Amygdala (tissue), 56 donors: ENCODE data around the gene ATRNL1.
"Not testable (repeated sequence)": the region's sequence is repeated elsewhere in the genome, so short reads cannot be mapped to it uniquely, and the experiment has no call there.

ENCODE experiments used
- DNase-seq, 56 donors: peaks; one replicate each; lab custom pipeline; 2025; lab: John Stamatoyannopoulos, UW

ATRNL1 gene

DNA sequence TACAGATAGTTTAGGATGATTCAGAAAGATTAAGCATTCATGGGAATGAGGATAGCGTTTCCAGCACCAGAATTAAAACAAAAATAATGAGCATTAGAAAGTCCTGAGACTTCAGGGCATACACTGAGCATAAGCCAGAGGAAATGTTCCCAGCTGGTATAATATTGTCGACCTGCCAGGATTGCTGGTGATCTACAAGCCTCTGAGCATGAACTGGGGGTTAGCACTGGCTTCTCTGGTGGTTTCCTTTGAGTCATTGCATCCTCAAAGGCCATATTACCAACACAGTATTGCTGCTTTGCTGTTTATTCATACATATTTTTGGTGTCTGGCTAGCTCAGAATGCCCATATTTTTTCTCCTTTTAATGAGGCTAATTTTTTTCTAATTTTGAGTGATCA is 10.7 kb upstream of the ATRNL1 start:
- no peak for DNase-seq

DNA sequence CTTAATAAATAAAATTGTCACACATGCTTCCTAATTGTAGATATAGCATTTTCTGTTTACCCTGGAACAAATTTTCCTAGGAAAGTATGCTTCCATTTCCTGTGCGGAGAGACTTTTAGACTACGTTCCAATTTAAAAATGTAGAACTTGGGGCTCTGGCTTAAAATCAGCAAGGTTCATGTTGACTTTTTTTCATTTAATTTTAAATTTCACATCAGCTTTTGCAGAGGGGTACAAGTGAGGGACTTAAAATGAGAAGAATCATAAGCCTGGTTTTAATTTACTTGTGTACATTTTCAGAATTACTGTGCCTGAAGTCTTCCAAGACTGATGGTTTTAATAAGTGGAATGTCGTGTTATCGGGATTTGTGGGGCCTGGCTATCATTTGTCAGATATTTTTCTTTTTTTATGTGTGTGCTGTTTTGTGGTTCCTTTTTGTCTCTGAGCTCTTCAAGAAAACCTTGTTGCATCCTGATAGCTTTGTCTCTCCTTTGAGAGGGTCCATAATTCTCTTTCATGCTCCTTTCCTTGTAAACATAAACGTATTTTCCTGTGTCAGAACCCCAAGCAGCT is 8.8 kb upstream of the ATRNL1 start:
- no peak for DNase-seq

DNA sequence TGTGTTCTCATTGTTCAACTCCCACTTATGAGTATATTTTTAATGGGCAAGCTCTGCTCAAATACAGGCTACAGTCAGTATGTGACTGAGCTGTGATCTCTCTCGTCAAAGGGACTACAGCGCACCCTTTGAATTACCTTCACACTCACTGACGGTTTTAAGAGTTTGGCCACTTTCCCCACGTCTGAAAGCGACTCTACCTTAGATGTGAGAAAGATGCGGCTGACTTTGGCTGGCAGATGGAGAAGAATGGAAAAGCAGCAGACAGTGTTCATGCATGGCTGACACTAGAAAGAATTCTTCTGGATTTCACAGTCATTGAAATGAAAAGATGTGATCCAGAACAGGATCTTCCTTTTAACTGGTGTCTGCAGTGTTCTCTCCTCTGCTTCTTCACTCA is 2.0 kb upstream of the ATRNL1 start:
- no peak for DNase-seq

DNA sequence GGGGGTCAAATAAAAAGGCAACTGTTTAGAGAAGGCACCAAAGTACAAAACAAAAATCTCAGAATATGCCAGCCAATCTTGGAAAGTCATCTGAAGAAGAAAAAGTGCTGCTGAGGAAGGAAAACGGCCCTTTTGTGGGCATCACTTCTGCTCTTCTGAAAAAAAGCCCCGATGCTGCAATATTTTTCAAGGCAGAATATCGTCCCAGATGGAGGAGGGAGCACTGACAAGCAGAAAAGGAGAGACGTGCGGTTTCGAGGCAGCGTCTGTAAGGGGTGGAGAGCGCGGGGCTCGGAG is 959 bp upstream of the ATRNL1 start:
- peak in 1 of 56 donors; percentile 56 for DNase-seq

DNA sequence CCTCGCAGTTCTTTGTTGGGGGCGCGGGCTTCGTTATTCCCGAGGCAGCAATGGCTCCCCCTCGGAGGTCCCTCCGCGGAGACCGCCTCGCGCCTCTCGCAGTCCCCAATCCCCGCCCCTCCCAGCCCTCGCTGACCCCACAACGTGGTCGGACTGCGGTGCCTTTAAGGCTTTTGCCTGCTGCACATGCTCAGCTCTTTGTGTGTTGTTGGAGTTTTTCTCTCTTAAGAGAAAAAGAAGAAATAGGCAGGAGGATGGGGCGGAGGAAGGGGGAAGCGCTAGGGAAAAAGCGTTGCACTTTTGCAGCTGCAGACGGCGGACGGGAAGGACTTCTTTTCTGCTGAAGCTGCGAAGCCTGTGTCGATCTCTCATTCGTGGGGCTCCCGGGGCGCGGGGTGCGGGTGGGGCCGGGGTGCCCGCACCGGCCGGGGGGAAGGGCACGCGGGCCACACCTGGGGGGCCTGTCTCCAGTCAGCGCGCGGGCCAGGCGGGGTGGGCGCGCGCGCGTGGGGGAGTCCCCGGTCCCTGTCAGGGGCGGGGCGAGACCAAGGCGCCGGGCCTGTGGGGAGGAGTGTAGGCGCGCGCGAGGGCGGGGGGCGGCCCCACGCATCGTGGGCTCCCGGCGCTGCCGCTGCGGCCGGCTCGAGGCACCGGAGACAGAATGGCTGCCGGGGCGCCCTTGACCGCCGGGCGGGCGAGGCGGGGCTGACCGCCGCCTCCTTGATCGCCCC is 445 bp upstream of the ATRNL1 start:
- peak in 28 of 56 donors; percentile 6 to 73 (median 39) for DNase-seq

DNA sequence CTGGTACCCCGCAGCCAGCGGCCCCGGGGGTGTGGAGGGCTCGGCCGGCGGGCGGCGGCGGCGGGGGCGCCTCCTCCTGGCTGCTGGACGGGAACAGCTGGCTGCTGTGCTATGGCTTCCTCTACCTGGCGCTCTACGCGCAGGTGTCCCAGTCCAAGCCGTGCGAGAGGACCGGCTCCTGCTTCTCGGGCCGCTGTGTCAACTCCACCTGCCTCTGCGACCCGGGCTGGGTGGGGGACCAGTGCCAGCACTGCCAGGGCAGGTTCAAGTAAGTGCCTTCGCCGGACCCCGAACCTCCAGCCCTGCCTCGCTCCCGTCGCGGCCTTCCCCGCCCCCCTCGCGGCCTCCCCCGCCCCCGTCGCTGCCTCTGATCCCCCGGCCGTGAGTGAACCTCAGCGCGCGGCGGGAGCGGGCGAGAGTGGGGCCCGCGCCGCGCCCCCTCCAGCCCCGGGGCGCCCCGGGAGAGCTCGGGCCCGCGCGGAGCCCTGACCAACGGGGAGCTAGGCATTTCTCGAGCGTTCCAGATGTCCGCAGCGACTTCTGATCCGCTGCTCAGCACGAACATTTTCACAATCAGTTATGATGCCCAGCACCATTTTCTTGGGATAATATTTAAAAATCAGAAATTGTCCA is 727 bp downstream of the ATRNL1 start:
- peak in 8 of 56 donors; percentile 5 to 34 (median 20) for DNase-seq

DNA sequence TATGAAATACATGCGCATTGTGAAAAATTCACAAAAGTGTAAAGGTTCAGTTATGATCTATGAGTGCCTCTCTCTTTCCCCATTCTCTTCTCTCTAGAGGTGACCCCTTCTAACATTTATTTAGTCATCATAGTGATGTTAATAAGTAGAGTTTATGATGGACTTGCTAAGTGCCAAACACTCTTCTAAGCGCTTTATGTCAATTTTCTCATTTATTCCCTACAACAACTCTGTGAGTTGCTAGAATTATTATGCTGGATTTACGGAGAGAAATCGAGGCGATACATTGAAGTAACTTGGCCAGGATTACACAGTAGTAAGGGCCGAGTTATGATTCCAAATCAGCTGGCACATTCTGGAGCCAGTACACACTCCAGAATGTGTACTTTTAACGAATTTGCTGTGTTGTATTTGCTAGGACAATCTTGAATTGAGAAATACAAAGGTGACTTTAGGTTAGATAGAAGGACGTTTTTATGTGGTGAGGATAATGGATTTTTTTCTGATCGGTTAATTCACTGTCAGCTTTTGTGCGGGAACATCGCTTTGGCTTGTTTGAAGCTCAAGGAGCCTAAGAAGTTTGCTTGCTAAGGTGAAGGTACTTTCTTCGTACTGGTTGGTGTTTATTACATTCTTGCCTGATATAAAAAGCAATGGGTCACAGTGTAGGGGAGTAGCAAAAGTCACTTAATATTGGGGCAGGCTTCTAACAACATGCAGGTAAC is 1.4 kb downstream of the ATRNL1 start:
- DNase-seq = no peak

DNA sequence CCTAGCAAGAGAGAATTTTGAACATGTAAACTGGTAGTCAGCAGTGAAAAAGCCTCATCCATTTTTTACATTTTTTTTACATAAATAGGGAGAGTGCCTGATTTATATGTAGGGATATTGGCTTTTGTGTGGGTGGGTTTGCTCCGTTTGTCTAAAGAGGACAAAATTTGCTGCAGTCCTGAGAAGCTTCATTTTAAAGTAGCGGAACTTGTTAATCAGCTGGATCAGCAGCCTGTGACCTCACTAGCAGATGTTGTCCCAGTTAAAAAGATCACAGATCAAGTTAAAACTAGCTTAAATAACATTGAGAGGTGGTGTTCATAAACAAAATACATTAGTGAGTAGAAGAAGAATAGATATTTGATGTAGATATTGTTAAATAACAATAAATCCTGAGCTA is 2.6 kb downstream of the ATRNL1 start:
- no peak for DNase-seq

DNA sequence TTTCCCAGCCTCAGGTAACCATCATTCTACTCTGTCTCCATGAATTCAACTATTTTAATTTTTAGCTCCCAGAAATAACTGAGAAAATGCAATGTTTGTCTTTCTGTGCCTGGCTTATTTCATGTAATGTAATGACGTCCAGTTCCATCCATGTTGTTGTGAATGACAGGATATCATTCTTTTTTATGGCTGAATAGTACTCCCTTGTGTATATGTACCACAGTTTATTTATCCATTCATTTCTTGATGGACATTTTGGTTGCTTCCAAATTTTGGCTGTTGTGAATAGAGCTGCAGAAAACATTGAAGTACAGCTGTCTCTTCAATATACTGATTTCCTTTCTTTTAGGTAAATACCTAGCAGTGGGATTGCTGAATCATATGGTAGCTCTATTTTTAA is 10.5 kb downstream of the ATRNL1 start:
- no peak for DNase-seq

DNA sequence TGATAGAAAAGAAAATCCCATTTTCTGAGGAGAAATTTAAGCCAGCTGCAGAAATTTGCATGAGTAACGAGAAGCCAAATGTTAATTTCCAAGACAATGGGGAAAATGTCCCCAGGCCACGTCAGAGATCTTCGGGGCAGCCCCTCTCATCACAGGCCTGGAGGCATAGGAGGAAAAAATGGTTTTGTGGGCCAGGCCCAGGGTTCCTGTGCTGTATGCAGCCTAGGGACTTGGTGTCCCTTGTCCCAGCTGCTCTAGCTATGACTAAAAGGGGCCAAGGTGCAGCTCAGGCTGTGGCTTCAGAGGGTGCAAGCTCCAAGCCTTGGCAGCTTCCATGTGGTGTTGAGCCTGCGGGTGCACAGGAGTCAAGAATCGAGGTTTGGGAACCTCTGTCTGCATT is 12.2 kb downstream of the ATRNL1 start:
- DNase-seq = not testable (repeated sequence)

DNA sequence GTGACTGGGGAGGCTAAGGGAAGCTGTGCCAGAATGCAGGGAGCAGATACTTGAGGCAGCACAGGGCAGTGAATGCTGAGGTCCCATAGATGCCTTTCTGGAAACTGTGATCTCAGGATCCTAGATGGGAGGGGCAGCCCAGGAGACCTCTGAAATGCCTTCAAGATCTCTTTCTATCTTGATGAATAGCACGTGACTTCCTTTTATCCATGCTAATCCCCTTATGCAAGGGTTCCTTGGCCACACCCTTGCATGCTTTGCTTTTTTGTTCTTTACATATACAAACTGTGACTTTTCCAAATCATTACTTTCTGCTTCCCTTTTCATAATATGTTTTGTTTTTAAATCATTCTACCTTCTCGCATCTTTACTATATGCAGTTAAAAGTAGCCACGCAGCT is 14.7 kb downstream of the ATRNL1 start:
- no peak for DNase-seq

DNA sequence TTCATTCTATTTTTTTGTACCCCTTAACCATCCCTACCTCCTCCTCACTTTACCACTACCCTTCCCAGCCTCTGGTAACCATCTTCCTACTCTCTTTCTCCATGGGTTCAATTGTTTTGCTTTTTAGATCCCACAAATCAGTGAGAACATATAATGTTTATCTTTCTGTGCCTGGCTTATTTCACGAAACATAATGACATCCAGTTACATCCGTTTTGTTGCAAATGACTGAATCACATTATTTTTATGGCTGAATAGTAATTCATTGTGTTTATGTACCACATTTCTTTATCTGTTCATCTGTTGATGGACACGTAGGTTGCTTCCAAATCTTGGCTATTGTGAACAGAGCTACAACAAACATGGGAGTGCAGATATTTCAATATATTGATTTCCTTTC is 24.1 kb downstream of the ATRNL1 start:
- DNase-seq = no peak

DNA sequence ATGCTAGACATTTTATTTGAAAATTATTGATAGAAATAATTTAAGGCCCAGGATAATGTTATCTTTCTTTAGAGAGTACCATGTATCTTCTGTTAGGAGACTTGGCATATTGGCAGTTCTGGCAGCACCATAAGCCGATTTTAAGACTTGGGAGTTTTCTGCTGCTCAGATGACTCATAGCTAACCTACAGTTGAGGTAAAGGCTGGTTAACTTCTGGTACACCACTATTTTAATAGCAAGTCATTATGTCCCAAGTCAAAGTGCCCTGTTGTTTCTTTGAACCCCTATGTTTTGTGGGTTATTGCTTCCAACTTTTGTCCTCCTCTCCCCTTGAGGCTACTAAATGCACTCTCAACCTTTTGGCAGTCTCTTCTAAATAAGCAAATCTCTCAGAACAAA is 25.2 kb downstream of the ATRNL1 start:
- no peak for DNase-seq

DNA sequence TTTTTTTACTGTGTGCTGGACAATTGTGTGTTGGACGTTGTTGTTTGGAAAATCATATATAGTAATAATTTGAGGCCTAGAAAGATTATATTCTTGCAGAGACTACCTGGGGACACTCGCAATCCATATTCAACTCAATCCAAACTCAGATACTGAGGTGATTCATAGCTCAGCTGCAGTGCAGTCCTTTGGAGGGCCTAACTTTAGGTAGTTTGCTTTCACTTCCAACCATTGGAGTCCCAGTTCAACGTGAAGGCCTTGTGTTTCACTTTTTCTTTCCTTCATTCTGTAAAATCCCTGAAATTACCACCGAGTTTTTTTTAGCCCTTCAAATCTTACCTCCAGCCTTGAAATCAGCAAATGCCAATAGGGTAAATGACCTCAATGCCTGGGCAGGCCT is 32.3 kb downstream of the ATRNL1 start:
- no peak for DNase-seq

DNA sequence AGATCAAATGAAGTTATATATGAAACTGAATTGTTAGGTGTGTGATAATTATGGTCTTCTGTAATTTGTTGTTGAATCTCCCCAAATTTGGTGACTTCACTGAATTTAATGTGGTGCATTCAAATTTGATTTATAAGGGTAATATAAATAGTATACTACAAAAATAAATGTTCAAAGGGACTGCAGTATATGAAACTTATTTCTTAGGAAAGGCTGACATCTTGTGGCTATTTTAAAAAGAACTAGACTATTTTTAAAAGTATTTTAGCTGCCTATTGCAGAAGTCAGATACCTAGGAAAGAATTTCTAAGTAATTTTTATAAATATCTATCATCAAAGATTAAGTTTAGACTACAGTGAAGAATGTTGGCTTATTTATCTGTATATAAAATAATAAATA is 36.6 kb downstream of the ATRNL1 start:
- DNase-seq = no peak

DNA sequence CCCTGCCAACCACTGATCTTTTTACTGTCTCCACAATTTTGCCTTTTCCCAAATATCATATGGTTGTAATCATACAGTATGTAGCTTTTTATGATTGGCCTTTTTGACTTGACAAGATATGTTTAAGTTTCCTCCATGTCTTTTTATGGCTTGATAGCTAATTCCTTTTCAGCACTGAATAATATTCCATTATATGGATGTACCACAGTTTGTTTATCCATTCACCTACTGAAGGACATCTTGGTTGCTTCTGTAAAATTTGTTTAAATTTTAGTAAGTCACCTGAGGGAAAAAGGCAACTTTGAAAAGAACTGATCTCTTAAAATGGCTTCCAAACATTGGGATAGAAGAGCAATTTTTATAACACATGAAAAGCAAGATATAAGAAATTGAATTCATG is 43.5 kb downstream of the ATRNL1 start:
- DNase-seq = no peak

DNA sequence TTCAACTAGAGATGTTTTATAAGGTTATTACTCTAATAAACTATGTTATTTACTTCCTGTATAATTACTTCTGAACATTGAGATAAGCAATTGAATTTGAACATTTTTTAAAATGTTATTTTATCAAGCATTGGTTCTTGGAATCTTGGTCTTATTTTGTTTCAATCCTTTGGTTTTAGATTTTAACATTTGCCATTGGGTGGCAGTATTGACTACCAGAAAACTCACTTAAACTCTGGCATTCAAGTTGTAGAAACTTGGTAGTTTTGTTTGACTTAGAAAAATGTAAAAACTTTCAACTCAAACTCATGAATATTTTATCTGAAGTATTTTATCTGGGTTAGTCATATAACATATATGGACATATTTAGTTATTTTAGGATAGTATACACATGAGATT is 48.1 kb downstream of the ATRNL1 start:
- DNase-seq = no peak

DNA sequence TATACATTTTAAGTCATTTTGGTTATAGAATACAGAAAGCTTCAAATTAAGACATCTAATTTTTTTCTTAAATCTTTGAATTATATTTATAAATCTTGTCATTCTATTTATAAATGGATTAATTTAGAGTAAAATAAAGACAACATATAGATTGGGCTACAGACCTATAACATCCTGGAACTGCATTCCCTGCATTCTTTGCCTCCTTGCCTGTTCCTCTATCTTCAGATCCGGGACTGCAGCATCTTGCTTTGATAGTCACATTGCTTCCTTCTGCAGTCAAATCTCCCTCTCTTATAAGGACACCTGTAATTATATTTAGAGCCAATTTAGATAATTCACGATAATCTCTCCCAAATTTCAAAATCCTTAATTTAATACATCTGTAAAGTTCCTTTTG is 64.2 kb downstream of the ATRNL1 start:
- no peak for DNase-seq

DNA sequence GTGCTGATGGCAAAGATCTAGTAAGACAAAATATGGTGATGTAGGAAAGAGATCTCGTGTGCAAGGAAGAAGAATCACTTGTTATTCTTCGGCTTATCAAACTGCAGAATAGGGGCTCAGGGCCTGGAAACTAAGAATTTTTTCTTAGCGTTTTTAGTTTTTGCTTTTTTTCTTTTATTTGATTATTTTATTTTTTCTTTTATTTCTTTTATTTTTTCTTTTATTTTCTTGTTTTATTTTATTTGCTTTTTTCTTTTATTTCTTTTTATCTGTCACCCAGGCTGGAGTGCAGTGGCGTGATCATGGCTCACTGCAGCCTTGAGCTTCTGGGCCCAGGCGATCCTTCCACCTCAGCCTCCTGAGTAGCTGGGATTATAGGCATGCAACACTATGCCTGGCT is 70.0 kb downstream of the ATRNL1 start:
- no peak for DNase-seq

DNA sequence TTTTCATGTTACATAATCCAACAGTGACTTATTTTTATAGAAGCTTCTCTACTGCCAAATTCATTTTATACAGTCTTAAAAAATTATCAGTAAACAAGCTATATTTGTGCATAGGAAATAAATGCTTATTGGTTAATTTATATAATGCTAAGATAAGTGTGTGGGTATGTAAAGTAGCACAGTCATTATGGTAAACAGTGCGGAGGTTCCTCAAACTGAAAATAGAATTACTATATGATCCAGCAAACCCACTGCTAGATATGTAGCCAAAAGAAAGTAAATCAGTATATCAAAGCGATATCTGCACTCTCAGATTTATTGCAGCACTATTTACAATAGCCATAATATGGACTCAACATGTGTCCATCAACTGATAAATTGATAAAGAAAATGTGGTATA is 71.1 kb downstream of the ATRNL1 start:
- DNase-seq = no peak

DNA sequence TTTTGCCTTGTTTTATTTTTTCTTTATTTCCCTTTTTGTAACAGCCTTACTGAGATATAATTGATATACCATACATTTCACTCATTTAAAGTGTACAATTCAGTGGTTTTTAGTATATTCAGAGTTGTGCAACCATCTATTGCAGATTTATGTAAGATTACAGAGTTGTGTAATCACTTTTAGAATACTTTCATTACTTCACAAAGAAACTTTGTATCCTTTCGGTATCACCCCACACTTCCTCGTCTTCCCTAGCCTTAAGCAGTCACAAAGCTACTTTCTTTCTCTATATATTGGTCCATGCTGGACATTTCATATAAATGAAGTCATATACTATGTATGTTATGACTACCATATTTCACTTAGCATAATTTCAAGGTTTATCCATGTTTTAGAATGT is 74.6 kb downstream of the ATRNL1 start:
- no peak for DNase-seq
